K562 (cell line): ENCODE measurements around the gene CASP9. TPM values are rescaled to one million over a fixed set of nuclear protein-coding genes. Genes with fewer than 3 reads are reported as not detected.

Source experiments
- BMI1 ChIP-seq: fragments of 150-350 bp; IDR thresholded peaks from 2 replicates; pipeline ENCODE4 v1.6.1; 2014; ENCODE audit warnings: low read length
- CBFA2T2 ChIP-seq: fragments of 450-650 bp; conservative IDR thresholded peaks from 2 replicates; pipeline ENCODE4 v1.6.1; 2017; ENCODE audit warnings: mild to moderate bottlenecking
- CEBPZ ChIP-seq: fragments of 150-350 bp; IDR thresholded peaks from 2 replicates; pipeline ENCODE4 v1.6.1; 2014; ENCODE audit warnings: low read depth, mild to moderate bottlenecking, low read length, borderline replicate concordance
- GTF3C2 ChIP-seq: IDR thresholded peaks from 3 replicates; pipeline ENCODE4 v1.6.1; 2011; ENCODE audit warnings: borderline replicate concordance, mild to moderate bottlenecking, moderate library complexity; ENCODE audit not compliant: insufficient read length; ENCODE audit errors: extremely low read depth
- KAT8 ChIP-seq: fragments of 450-650 bp; IDR thresholded peaks from 2 replicates; pipeline ENCODE4 v1.6.1; 2016; ENCODE audit warnings: low read depth, mild to moderate bottlenecking
- KLF10 ChIP-seq: fragments of 250-450 bp; sonication (Bioruptor Pico); IDR thresholded peaks from 2 replicates; pipeline ENCODE4 v1.6.1; 2021; ENCODE audit warnings: matching md5 sums
- PHF8 ChIP-seq: fragments of 200-600 bp; sonication (generic); IDR thresholded peaks from 2 replicates; pipeline ENCODE4 v1.6.1; 2012; ENCODE audit warnings: mixed run types, mild to moderate bottlenecking, inconsistent platforms, low read length, moderate library complexity, borderline replicate concordance
- RBM17 ChIP-seq: fragments of 200-400 bp; formaldehyde crosslinking; IDR thresholded peaks from 2 replicates; pipeline ENCODE4 v1.6.1; 2017; ENCODE audit warnings: low read depth, mild to moderate bottlenecking, low read length, borderline replicate concordance
- SMAD1 ChIP-seq: fragments of 150-350 bp; IDR thresholded peaks from 2 replicates; pipeline ENCODE4 v1.6.1; 2014; ENCODE audit warnings: low read length, low read depth; ENCODE audit not compliant: partially characterized antibody
- SMARCC2 ChIP-seq: fragments of 450-650 bp; IDR thresholded peaks from 2 replicates; pipeline ENCODE4 v1.6.1; 2017; ENCODE audit warnings: antibody characterized with exemption, moderate library complexity, mild to moderate bottlenecking, low read depth
- TCF3 ChIP-seq: sonication (generic); formaldehyde crosslinking; IDR thresholded peaks from 2 replicates; pipeline ENCODE4 v1.4.0; 2020; ENCODE audit warnings: mild to moderate bottlenecking, missing genetic modification reagents
- TEAD4 ChIP-seq, 2 experiments: sonication (generic) in 1 of 2; formaldehyde crosslinking in 1 of 2; IDR thresholded peaks; 2 replicates each; pipeline versions ENCODE4 v1.6.1 to v1.8.0; 2012 to 2022; ENCODE audit warnings: borderline replicate concordance in 1 of 2, inconsistent platforms in 1 of 2, low read length in 1 of 2, mild to moderate bottlenecking in 1 of 2, missing genetic modification reagents in 1 of 2
- TGIF2 ChIP-seq: sonication (generic); formaldehyde crosslinking; IDR thresholded peaks from 2 replicates; pipeline ENCODE4 v1.8.1; 2022; ENCODE audit warnings: mild to moderate bottlenecking, missing genetic modification reagents, moderate library complexity
- ZBED1 ChIP-seq: IDR thresholded peaks from 2 replicates; pipeline ENCODE4 v1.6.1; 2014
- ZBTB17 ChIP-seq: fragments of 450-650 bp; formaldehyde crosslinking; IDR thresholded peaks from 2 replicates; pipeline ENCODE4 v1.4.0; 2020; ENCODE audit warnings: mild to moderate bottlenecking
- ZEB2 ChIP-seq: fragments of 450-650 bp; IDR thresholded peaks from 2 replicates; pipeline ENCODE4 v1.6.1; 2016
- ZNF12 ChIP-seq: sonication (generic); formaldehyde crosslinking; IDR thresholded peaks from 2 replicates; pipeline ENCODE4 v1.4.0; 2020; ENCODE audit warnings: mild to moderate bottlenecking, missing genetic modification reagents
- ZNF121 ChIP-seq: sonication (generic); formaldehyde crosslinking; conservative IDR thresholded peaks from 2 replicates; pipeline ENCODE4 v1.8.0; 2022; ENCODE audit warnings: missing genetic modification reagents
- ZNF561 ChIP-seq: fragments of 450-650 bp; formaldehyde crosslinking; conservative IDR thresholded peaks from 2 replicates; pipeline ENCODE4 v1.4.0; 2020; ENCODE audit warnings: mild to moderate bottlenecking, moderate library complexity
- ZNF778 ChIP-seq: fragments of 450-650 bp; formaldehyde crosslinking; IDR thresholded peaks from 2 replicates; pipeline ENCODE4 v1.4.0; 2020; ENCODE audit warnings: mild to moderate bottlenecking, moderate library complexity
- polyA plus RNA-seq, 8 experiments: library from polyadenylated mRNA; depleted of rRNA in 4 of 8; stranded (reverse) in 5 of 8; unstranded in 3 of 8; fragments of >200 nt; fragmentation: Nextera tagmentation in 2 of 8; fragmentation: Illumina TruSeq in 1 of 8; extraction: Ambion mirVana in 2 of 8; extraction: Trizol in 1 of 8; gene quantifications; 2 replicates each; pipeline versions ENCODE4 v1.2.1 to v1.2.3, GENCODE V29; 2011 to 2014; ENCODE audit warnings: inconsistent platforms in 1 of 8, missing spikeins in 1 of 8
- total RNA-seq, 7 experiments: library from RNA; depleted of rRNA in 6 of 7; stranded (reverse); fragments of >200 nt in 6 of 7; fragmentation: Illumina TruSeq in 2 of 7; extraction: Trizol in 2 of 7; gene quantifications; 2 replicates each; pipeline versions ENCODE4 v1.2.1 to v1.2.3, GENCODE V29; 2011 to 2021; ENCODE audit warnings: low replicate concordance in 1 of 7
- TF ChIP-seq, protein P1 (sequence below): fragments of 250-450 bp; sonication (Bioruptor Pico); IDR thresholded peaks from 2 replicates; pipeline ENCODE4 v1.8.0; 2022; ENCODE audit warnings: moderate library complexity, mild to moderate bottlenecking, inconsistent platforms

The CASP9 gene
- total and polyA plus RNA-seq, 9 of the 15 experiments (the other 6 are each of a cell fraction or from before 2014, with no cell fraction given) = 10.8 to 54.1 (median 30.7) TPM

DNA sequence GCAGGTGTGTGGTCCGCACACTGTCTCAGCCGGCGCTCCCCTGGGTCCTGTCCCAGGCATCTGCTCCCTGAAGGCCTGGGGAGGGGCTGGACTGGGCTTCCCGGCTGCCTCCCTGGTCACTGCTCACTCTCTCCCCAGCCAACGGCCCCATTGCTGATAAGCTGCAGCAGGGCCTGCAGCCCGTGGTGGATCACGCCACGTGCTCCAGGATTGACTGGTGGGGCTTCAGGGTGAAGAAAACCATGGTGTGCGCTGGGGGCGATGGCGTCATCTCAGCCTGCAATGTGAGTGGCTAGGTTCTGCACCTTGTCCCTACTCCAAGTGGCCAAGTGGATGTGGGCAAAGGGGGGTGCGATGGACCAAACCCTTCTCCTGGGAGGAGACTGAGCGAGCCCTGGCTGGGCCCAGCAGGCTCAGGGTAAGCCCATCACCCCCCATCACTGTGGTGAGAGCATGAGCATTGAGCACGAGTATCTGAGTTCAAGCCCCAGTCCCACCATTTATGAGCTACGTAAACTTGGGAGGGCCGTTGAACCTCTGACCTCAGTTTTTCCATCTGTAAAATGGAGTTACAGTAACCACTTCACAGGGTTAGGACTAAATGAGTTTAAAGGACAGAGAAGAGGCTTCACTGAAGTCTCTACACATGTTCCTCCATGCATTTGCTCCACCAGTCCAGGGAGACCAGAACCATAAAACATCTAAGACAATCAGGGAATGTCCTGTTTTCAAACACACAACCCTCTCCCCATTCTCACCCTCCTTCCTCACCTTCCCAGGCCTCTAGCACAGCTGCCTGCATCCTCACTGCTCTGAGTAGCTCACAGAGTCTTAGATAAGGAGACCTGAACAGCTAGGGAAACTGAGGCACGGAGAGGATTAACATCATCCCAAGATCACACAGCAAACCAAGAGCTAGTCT lies 79.3 kb downstream of the CASP9 start (continued):
- TF ChIP-seq CEBPZ (no peak), ZEB2 (no peak), PHF8 (no peak), ZNF561 (CRISPR knock-in tag) (no peak), GTF3C2 (no peak), ZNF778 (CRISPR knock-in tag) (no peak), RBM17 (no peak), KLF10 (CRISPR knock-in tag) (no peak), SMARCC2 (no peak), TCF3 (peak; percentile 42), TEAD4 (IDR thresholded peaks at IDR 0.05; ENCODE audit: low read length) (no peak), TEAD4 (CRISPR knock-in tag; IDR thresholded peaks at IDR 0.05; ENCODE audit: borderline replicate concordance) (no peak), TGIF2 (CRISPR knock-in tag) (no peak), ZBED1 (no peak), CBFA2T2 (0 out of 2 replicates have a peak, but pooled peaks have one; percentile 5), BMI1 (no peak), ZBTB17 (CRISPR knock-in tag) (0 out of 2 replicates have a peak, but pooled peaks have one; percentile 31), SMAD1 (no peak), ZNF12 (CRISPR knock-in tag) (no peak), KAT8 (no peak), ZNF121 (0 out of 2 replicates have a peak, but pooled peaks have one; percentile 2)
- TF ChIP-seq, protein P1, sequence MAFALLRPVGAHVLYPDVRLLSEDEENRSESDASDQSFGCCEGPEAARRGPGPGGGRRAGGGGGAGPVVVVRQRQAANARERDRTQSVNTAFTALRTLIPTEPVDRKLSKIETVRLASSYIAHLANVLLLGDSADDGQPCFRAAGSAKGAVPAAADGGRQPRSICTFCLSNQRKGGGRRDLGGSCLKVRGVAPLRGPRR (CRISPR knock-in tag) = no peak
